GM18907 (cell line): ENCODE measurements around the gene MAFF.
"Not testable (repeated sequence)": the region's sequence is repeated elsewhere in the genome, so short reads cannot be mapped to it uniquely, and the experiment has no call there.

Source experiments
- ATAC-seq: cut with Tn5 transposase; IDR thresholded peaks from one replicate; pipeline ENCODE4 v1.9.1; 2021; ENCODE audit warnings: mild to moderate bottlenecking, moderate library complexity; ENCODE audit not compliant: unreplicated experiment

Gene MAFF

DNA sequence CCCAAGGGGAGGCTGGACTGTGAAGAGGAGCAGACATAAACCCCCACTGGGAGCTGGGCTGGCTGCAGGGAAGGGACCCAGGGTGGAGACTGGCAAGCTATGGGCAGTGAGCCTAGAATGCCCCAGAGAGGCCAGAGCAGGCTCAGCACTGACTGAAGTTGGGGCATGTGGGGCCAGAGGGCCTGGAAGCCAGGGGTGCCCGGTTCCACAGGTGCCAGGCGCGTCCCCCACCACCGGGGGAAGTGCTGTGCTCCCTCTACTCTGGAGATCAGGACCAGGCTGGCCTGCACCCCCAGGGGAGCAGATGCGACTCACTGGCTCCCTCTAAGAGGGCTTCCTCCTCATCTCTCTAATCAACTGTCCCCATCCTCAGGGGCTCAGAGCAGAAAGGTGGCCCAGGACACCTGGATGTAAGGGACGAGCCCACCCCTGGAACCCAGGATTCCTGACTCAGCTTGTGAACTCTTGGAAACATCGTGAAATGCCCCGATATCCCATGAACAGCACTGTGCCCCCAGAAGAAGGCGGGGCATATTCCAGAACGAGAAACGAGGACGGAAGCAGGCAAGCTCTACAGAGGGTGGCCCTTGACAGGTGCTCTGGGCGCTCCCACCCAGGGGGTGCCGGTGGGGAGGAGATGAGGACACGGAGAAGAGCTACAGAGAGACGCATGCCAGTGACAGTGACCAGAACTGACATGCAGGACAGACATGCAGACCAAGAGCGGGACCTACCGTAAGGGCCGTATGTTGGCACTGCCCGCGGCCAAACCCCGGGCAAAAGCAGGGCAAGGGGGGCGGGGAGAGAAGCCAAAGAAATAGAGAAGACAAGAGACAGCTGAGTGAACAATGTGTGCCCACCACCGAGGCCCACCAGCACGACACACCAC is 20.4 kb downstream of the MAFF start:
- no peak for ATAC-seq

DNA sequence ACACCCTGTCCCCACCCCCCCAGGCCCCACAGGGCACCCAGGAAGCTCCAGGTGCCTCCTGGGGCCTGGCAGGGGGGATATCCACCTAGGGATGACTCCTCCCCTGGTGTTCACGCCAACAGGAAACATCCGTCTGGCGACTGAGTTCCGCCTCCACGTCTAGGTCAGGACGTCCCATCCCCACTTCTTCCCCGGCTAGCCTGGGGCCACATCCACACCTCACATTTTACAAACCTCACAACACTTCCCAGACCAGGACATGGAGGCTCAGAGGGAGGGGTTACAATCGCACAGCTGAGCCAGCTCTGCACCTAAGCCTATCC is 21.0 kb downstream of the MAFF start:
- no peak for ATAC-seq

DNA sequence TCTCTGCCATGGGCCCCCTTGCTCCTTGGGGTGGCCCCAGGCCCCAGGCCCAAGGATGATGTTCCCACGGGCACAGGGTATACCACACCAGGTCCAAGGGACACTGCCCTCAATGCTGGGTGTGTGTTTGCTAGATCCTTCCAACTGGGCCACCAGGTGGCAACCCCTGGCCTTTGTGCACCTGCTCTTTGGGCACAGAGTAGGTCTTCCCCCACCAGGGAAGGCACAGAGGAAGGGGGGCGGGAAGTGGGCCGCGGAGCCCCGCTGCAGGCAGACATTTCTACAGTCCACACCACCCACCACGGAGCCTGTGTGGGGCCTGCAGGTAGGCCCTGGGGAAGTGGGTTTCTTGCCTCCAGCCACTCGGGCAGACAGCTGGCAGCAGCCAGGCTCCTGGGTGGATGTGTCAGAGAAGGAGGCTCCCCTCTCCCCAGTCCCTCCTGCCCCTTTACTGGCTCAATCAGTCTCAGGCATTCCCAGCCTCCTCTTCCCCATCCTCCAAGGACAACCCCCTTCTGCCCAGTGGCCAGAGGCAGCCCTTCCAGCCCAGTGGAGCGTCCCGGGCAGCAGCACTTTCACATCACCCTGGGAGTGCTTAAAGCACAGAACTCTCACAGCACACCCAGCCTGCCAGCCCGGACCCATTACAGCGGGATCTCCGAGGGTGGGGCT is 21.6 kb downstream of the MAFF start:
- ATAC-seq: no peak

DNA sequence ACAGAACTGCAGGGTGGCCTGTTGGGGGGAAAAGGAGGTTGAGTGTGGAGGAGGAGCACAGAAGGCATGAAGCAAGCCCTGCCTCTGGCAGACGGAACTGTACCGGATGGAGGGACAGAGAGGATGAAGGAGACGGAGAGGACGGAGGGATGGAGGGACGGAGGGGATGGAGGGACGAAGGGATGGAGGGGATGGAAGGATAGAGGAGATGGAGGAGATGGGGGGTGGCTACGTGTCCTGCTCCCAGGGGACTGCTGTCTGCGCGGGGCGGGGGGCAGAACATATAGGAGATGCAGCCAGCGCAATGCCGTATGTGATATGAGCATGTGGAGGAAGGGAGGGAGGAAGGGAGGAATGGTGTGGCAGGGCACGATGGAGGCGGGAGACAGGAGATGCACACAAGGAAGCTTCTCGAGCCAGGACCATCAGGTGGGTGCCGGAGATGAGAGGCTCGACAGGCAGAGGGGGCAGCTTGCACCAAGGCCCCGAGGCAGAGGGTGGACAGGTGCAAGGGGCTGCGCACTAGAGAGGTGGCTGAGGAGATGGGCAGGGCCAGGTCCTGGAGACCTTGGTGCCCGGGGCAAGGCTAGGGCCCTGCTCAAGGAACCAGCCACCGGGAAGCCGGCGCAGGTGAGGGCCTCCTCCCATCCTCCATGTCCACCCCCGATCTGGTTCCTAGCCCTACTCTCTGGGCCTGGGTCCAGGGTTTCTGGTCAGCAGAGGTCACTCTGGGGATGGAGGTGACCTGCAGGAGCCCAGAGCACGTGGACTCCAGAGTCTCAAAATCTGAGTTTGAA is 25.3 kb downstream of the MAFF start:
- no peak for ATAC-seq

DNA sequence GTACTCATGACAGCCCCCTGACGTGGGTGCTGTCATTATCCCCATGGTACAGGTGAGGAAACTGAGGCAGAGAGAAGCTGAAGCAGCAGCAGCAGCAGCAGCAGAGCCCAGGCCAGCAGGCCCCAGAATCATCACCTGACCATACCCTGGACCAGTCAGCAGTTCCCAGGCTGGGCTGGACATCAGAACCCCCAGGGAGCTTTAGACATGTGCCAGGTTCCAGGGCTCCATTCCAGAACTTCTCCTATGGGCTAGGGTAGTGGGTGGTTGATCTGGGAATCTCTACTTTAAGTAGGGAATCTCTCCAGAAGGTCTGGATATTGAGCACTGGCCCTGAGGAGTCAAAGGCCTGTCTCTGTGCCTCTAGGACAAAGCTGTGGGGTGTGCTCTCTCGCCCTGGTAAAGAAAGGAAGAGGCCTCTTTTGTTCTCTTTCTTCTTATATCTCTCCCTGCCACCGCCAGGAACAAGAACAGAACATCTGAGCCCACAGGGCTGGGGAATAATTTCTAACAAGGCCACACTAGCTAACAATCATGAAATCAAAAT is 26.6 kb downstream of the MAFF start:
- ATAC-seq: no peak

DNA sequence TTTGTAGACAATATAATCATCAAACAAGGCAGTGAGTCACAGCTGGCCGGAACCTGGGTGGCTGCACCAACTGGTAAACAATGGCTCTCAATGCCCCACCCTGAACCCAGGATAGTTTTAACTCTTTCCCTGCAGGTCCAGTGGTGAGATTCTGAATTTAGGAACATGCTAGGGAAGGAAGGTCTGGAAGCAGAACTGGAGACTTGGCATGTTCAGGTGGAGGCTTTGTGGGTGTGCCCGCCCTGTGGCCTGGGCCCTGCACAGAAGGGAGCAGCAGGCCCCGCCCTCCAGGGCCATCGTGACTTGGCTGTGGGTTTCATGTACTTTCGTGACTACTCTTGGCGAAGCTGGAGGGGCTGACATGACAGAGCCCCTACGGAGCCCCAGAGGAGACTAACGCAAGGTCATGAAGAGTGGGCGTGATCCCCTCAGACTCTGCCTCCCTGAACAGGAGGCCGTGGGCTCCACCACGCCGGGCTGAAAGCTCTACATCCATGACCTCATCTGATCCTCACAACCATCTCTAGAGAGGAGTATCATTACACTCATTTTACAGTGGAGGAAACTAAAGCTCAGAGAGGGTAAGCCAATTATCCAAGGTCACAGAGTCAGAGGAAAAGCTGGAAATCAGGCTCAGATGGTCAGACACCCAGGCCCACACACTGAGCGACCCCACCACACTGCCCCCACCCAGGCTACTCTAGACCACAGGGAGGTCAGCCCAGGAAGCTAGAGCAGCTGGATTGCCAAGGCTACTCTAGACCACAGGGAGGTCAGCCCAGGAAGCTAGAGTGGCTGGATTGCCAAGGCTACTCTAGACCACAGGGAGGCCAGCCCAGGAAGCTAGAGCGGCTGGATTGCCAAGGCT is 27.3 kb downstream of the MAFF start:
- no peak for ATAC-seq

DNA sequence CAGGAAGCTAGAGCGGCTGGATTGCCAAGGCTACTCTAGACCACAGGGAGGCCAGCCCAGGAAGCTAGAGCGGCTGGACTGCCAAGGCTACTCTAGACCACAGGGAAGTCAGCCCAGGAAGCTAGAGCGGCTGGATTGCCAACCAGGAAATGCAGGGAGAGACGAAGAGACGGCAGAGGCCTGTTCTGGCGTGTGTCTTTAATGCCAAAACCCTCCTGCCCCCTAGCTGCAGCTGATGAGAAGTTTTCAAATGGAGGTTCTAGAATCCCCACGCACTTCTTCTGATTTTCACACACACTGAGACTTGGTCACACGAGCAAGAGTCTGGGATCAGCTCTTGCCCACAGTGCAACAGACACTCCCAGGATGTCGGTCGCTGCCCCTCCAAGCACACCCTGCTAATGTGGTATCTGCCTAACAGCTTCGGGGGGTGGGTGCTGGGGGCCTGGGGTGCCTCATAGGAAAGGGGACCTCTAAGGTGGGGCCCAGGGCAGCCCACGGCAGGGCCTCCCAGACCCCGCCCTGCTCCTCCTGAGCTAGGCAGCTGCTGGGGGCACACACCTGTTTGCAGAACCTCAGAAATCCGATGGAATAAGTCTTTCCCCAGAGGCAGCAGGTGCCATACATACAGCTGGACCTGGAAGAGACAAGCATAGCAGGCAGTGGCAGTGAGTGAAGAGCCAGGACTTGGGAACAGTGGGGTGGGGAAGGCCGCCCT is 28.5 kb downstream of the MAFF start:
- no peak for ATAC-seq

DNA sequence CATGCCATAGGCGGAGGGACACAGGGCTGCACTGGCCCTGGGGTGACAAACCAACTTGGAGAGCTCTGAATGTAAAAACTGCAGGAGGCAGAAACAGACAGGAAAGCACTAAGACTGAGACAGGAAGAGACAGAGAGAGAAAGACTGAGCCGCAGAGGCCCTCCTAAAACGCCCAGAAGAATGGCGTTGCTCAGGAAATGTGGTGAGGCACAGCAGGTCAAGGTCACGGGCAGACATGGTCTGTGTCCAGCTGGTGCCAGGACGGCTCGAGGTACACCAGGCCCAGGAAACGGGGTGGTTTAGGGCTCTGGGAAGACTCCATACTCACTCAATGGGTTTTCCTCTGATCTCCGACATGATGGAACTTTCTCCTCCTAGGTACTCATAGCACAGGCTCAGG is 29.1 kb downstream of the MAFF start:
- ATAC-seq: no peak

DNA sequence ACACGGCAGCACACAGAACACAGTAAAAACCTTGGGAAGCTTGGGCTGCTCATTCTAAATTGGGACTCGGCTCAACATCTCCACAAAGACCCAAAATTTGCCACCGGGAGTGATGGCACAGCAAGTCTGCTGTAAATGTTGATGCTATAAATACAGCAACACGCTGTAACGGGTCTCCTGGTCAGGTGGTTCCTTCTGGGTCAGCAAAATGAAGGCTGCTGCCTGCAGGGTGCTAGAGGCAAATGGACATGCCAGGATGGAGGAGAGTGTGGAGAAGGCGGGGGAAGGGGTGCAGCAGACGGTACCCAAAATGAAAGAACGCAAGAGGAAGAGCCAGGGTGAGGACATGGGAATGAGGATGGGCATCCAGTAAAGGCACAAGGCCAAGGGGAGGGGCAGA is 30.4 kb downstream of the MAFF start:
- no peak for ATAC-seq

DNA sequence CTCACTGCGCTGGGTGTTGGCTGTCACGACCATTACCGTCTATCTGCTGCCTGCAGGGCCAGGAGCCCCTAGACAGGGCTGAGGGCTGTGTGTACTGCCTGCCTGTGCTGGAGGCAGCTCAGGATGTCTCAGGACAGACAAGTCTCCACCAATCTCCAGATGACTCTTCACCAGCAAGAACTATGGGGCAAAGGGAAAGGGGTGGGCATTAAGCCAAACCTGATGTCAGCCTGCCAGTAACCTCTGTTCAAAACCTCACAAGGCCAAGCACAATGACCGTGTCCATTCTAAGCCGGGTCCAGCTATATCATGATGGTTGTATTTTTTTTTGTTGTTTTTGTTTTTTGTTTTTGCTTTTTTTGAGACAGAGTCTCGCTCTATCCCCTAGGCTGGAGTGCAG is 31.6 kb downstream of the MAFF start:
- no peak for ATAC-seq

DNA sequence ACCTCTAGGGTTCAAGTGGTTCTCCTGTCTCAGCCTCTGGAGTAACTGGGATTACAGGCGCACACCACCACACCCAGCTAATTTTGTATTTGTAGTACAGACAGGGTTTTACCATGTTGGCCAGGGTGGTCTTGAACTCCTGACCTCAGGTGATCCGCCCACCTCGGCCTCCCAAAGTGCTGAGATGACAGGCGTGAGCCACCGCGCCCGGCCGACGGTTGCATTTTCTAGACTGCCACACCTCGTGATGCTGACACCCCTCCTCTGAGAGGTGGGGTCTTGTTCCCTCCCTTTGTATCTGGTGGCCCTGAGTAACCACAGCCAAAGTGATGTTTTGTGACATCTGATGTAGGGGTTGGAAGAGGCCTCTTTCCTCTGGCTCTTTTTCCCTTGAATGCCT is 32.1 kb downstream of the MAFF start:
- not testable (repeated sequence) for ATAC-seq

DNA sequence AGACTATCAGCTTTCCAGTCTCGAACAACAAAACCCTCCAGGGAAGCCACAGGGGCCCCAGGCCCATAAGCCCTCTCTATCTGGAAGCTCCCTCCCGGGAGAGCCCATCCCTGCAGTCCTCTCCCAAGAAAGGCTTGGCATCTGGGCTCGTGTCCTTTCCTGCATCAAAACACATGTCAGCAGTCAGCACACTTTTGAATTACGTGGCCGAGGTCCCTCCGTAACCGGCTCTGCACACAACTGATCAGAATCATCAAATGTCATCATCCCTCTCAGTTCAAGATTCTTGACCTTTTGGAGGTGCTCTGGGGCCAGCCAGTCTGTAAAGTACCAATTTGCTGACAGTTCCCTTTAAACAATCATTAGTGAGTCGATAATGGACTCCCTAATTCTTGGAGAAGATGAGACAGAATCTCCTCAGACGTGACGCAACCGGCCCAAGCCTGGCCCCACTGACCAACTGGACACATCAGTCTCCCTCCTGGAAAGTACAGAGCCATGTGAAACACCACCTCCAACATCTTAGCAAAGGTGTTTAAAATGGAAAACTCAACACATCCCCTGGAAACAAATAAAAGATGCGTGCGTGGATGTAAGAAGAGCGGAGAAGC is 33.6 kb downstream of the MAFF start:
- no peak for ATAC-seq

DNA sequence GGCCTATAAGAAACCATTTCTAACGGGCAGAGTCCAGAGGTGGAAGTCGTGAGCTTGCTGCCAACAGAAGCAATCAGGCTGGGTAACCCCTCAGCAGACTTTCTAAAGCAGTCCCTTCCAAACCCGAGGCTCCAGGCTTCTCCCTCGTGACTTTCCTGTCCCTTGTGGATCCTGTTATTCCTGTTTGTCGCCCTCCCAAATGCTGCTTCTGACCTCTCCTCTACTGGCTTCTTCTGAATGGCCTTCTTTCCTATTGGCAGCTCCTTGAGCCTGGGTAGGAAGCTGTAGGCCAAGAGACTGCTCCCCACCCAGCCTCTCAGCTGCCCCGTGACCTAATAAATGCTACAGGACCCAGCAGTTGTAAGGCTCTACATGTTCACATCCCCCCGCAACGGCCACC is 35.0 kb downstream of the MAFF start:
- ATAC-seq: no peak

DNA sequence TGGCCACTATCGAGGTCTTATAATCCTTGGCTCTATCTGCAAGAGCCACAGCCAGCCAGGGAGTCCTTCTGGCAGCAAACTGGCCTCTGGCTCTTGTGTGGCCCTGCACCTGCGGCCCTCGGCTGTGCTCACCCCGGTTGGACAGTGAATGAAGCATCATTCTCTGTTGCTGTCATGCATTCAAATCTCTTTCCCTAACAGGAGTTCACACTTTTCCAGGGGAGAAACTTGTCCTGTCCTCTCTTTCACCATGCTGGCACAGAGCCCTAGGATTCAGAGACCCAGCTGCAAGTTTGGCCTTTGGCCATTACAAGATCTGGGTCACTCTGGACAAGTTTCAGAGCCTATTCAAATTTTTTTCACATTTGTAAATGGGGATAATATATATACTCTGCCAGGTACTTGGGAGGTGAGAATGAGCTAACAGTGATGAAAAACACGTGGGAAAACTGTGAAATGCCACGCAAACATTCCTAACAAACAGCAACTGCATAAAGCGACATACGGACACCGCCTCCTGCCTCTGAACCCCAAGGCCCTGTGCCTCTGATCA is 36.8 kb downstream of the MAFF start:
- no peak for ATAC-seq

DNA sequence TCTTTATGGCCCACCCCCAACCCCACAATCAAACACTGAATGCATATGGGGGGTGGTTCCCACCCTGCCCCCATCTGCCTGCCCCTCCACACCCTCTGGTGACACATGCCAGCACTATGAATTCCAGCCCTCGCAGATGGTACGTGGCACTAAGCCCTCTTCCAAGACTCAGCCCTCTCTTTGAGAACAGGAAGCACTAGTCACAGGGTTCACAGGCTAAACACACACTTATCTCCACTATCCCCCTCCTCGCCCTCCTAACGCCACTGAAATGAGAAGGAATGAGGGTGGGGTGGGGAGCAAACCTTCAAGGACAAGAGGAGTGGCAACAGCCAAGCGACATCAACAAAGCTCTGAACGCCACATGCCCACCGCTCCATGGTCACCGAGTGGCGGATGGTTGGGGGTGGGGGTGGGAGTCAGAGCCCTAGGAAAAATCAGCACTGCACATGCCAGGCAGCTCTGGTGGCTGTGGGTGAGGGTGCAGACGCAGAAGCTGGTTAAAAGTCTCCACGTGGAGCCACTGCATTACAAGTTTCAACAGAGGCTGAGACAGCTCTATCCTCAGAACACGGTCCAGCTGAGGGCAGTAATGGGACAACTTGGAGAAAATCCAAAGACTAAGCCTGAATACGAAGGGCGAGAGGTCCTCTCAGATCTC is 37.4 kb downstream of the MAFF start:
- no peak for ATAC-seq

DNA sequence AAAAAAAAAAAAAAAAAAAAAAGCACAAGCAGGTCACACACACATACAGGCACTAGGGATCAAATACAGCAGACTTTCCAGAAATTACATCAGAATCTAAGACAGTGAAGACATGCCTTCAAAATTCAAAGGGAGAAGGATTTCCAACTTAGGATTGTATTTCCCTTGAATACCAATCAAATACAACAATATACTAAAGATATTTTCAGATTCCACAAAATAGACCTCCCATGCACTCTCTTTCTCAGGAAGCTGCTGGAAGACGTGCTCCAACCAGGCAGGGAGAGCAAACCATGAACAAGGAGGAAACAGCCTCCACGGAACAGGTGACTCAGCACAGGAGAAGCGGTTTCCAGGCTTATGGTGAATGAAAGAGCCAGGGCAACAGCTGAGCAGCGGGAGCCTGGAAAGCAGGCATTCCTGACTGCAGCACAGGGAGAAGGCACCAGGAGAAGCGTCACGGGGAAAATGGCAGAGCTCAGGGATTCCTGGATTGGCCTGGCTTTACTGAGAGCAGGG is 39.0 kb downstream of the MAFF start:
- ATAC-seq: no peak

DNA sequence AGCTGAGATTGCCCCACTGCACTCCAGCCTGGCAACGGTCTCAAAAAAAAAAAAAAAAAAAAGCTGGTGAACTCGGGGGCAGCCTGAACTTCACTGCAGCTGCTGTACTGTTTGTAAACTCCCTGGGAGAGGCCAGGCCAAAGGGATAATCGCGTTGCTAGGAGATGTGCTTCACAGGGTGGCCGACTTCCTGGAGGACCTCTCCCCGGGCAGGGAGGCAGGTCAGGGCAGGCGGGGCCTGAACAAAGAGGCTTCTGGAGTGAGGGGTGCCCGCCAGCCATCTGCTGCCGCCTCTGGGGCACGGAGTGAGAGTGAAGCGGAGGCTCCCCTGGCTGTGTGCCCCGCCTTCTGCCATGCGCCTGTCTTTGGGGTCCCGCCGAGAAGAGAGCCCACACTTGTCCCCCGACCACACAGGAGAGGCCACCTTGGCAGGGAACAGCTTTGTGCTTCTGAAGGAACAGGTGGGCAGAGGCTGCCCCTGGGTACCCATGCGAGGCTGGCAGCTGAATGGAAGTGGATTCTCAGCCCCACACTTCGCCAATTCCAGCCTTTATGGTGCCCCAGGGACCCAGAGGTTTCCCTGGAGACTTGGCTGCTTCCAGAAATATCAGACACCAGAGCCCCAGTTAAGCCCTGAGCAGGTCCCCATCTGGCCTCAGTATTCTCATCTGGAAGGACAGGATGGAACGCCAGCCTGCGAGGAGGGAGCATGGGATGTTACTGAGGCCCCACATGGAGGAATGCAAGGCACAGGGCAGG is 41.4 kb downstream of the MAFF start:
- ATAC-seq: no peak

DNA sequence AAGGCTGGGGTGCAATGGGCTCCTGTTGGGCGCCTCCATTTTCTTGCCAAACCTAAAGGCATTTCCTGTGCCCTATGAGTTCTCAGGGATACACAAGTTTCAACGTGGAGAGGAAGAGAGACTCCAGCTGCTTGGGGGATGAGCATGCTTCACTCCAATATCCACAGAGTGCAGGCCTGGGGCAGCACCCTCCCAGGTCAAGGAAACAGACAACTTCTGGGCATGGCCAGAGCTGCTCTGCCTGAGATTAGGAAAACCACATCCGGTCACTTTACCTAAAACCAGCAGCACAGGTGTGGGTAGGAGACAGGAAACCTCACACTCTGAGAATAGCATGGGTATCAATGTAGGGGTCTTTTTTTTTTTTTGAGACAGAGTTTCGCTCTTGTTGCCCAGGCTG is 42.3 kb downstream of the MAFF start:
- ATAC-seq: no peak
